HEK293 (cell line): ENCODE measurements around the gene CEP83.

Source experiments
- CTCF ChIA-PET: fragments of 350-600 bp; formaldehyde crosslinking; extraction: SDS; loops from one replicate; lab custom pipeline; 2021; ENCODE audit warnings: antibody characterized with exemption; lab: Yijun Ruan, JAX
- POLR2A ChIA-PET: fragments of 300-600 bp; formaldehyde crosslinking; extraction: SDS; loops from one replicate; lab custom pipeline; 2020; ENCODE audit warnings: antibody characterized with exemption, inconsistent platforms; lab: Yijun Ruan, JAX
- H3K27ac ChIP-seq: fragments of 200-500 bp; sonication (Bioruptor generic); 2 replicates; pipeline ENCODE4 v1.5.1; 2014; ENCODE audit warnings: low read depth, low read length, control low read depth, inconsistent platforms; ENCODE audit errors: extremely low read depth
- H3K36me3 ChIP-seq, 2 experiments: fragments of 200-500 bp in 1 of 2; sonication (Bioruptor generic) in 1 of 2; 1 replicate in 1 of 2; 2 replicates in 1 of 2; pipeline ENCODE4 v1.5.1; 2014 to 2017; ENCODE audit warnings: inconsistent platforms in 2 of 2, low read length in 2 of 2; ENCODE audit not compliant: control insufficient read depth in 2 of 2, insufficient read depth in 1 of 2
- H3K4me1 ChIP-seq: fragments of 200-500 bp; sonication (Bioruptor generic); 2 replicates; pipeline ENCODE4 v1.5.1; 2014; ENCODE audit warnings: mild to moderate bottlenecking, low read length, inconsistent platforms; ENCODE audit not compliant: control insufficient read depth, insufficient read depth
- H3K4me3 ChIP-seq: 2 replicates; pipeline ENCODE4 v1.5.1; 2011; ENCODE audit warnings: low read depth, mild to moderate bottlenecking, control low read depth, low read length, moderate library complexity
- H3K9me3 ChIP-seq: fragments of 200-500 bp; sonication (Bioruptor generic); 2 replicates; pipeline ENCODE4 v1.5.1; 2014; ENCODE audit warnings: low read depth, low read length, inconsistent platforms; ENCODE audit not compliant: control insufficient read depth, insufficient read depth
- EGR2 ChIP-seq: fragments of 450-650 bp; formaldehyde crosslinking; IDR thresholded peaks from 2 replicates; pipeline ENCODE4 v1.5.1; 2016; ENCODE audit warnings: low read depth, missing biosample characterization, missing genetic modification characterization
- GLIS2 ChIP-seq: fragments of 450-650 bp; formaldehyde crosslinking; IDR thresholded peaks from 2 replicates; pipeline ENCODE4 v1.5.1; 2016; ENCODE audit warnings: missing biosample characterization, missing genetic modification characterization
- KLF16 ChIP-seq: fragments of 450-650 bp; formaldehyde crosslinking; IDR thresholded peaks from 2 replicates; pipeline ENCODE4 v1.5.1; 2017; ENCODE audit warnings: missing biosample characterization, missing genetic modification characterization
- MYNN ChIP-seq: fragments of 450-650 bp; formaldehyde crosslinking; IDR thresholded peaks from 2 replicates; pipeline ENCODE4 v1.5.1; 2016; ENCODE audit warnings: missing biosample characterization, missing genetic modification characterization, borderline replicate concordance
- OSR2 ChIP-seq: fragments of 450-650 bp; formaldehyde crosslinking; IDR thresholded peaks from 2 replicates; pipeline ENCODE4 v1.5.1; 2016; ENCODE audit warnings: missing biosample characterization, missing genetic modification characterization
- SP2 ChIP-seq: fragments of 450-650 bp; formaldehyde crosslinking; IDR thresholded peaks from 2 replicates; pipeline ENCODE4 v1.5.1; 2016; ENCODE audit warnings: missing biosample characterization, missing genetic modification characterization
- SP3 ChIP-seq: fragments of 450-650 bp; formaldehyde crosslinking; IDR thresholded peaks from 2 replicates; pipeline ENCODE4 v1.5.1; 2016; ENCODE audit warnings: missing biosample characterization, missing genetic modification characterization
- SP7 ChIP-seq: fragments of 450-650 bp; formaldehyde crosslinking; IDR thresholded peaks from 2 replicates; pipeline ENCODE4 v1.5.1; 2016; ENCODE audit warnings: missing biosample characterization, missing genetic modification characterization
- YY1 ChIP-seq: fragments of 450-650 bp; formaldehyde crosslinking; IDR thresholded peaks from 2 replicates; pipeline ENCODE4 v1.5.1; 2018; ENCODE audit warnings: missing biosample characterization, missing genetic modification characterization
- YY2 ChIP-seq: fragments of 450-650 bp; formaldehyde crosslinking; IDR thresholded peaks from 2 replicates; pipeline ENCODE4 v1.5.1; 2016; ENCODE audit warnings: missing biosample characterization, missing genetic modification characterization
- ZNF184 ChIP-seq: fragments of 450-650 bp; IDR thresholded peaks from 2 replicates; pipeline ENCODE4 v1.5.1; 2018; ENCODE audit warnings: missing biosample characterization, mild to moderate bottlenecking, missing genetic modification characterization
- ZNF37A ChIP-seq: fragments of 450-650 bp; IDR thresholded peaks from 2 replicates; pipeline ENCODE4 v1.5.1; 2018; ENCODE audit warnings: missing biosample characterization, missing genetic modification characterization
- ZNF416 ChIP-seq: fragments of 450-650 bp; formaldehyde crosslinking; IDR thresholded peaks from 2 replicates; pipeline ENCODE4 v1.5.1; 2016; ENCODE audit warnings: missing biosample characterization, missing genetic modification characterization
- ZNF48 ChIP-seq: fragments of 450-650 bp; formaldehyde crosslinking; IDR thresholded peaks from 2 replicates; pipeline ENCODE4 v1.5.1; 2016; ENCODE audit warnings: missing biosample characterization, missing genetic modification characterization
- ZNF529 ChIP-seq: fragments of 450-650 bp; formaldehyde crosslinking; IDR thresholded peaks from 2 replicates; pipeline ENCODE4 v1.5.1; 2017; ENCODE audit warnings: missing genetic modification characterization, missing biosample characterization; ENCODE audit not compliant: insufficient replicate concordance
- ZNF555 ChIP-seq: fragments of 450-650 bp; formaldehyde crosslinking; conservative IDR thresholded peaks from 2 replicates; pipeline ENCODE4 v1.5.1; 2017; ENCODE audit warnings: missing biosample characterization, mild to moderate bottlenecking, missing genetic modification characterization, inconsistent platforms
- ZNF558 ChIP-seq: fragments of 450-650 bp; formaldehyde crosslinking; IDR thresholded peaks from 2 replicates; pipeline ENCODE4 v1.5.1; 2016; ENCODE audit warnings: missing biosample characterization, missing genetic modification characterization
- ZNF658 ChIP-seq: fragments of 450-650 bp; formaldehyde crosslinking; IDR thresholded peaks from 2 replicates; pipeline ENCODE4; 2016; ENCODE audit warnings: missing biosample characterization, missing genetic modification characterization
- ZNF664 ChIP-seq: fragments of 450-650 bp; formaldehyde crosslinking; IDR thresholded peaks from 2 replicates; pipeline ENCODE4 v1.5.1; 2016; ENCODE audit warnings: missing biosample characterization, missing genetic modification characterization
- ZNF776 ChIP-seq: fragments of 450-650 bp; formaldehyde crosslinking; IDR thresholded peaks from 2 replicates; pipeline ENCODE4 v1.5.0; 2017; ENCODE audit warnings: missing biosample characterization, missing genetic modification characterization, borderline replicate concordance
- ZNF830 ChIP-seq: fragments of 450-650 bp; IDR thresholded peaks from 2 replicates; pipeline ENCODE4 v1.5.0; 2018; ENCODE audit warnings: missing biosample characterization, missing genetic modification characterization, low read depth, mild to moderate bottlenecking, moderate library complexity
- ZSCAN16 ChIP-seq: fragments of 450-650 bp; formaldehyde crosslinking; IDR thresholded peaks from 2 replicates; pipeline ENCODE4 v1.5.1; 2016; ENCODE audit warnings: missing biosample characterization, missing genetic modification characterization
- TF ChIP-seq, protein P1 (sequence below): fragments of 450-650 bp; formaldehyde crosslinking; IDR thresholded peaks from 2 replicates; pipeline ENCODE4 v1.5.1; 2016; ENCODE audit warnings: missing biosample characterization, missing genetic modification characterization
- TF ChIP-seq, protein P2 (sequence below): fragments of 450-650 bp; IDR thresholded peaks from 2 replicates; pipeline ENCODE4 v1.5.1; 2018; ENCODE audit warnings: missing biosample characterization, mild to moderate bottlenecking, missing genetic modification characterization
- TF ChIP-seq, protein P3 (sequence below): fragments of 450-650 bp; formaldehyde crosslinking; IDR thresholded peaks from 2 replicates; pipeline ENCODE4 v1.5.1; 2016; ENCODE audit warnings: missing biosample characterization, missing genetic modification characterization, low read depth
- TF ChIP-seq, protein P4 (sequence below): fragments of 450-650 bp; formaldehyde crosslinking; IDR thresholded peaks from 2 replicates; pipeline ENCODE4 v1.5.1; 2016; ENCODE audit warnings: missing biosample characterization, missing genetic modification characterization, borderline replicate concordance
- TF ChIP-seq, protein P5 (sequence below): fragments of 450-650 bp; formaldehyde crosslinking; IDR thresholded peaks from 2 replicates; pipeline ENCODE4 v1.5.1; 2016; ENCODE audit warnings: missing biosample characterization, missing genetic modification characterization, borderline replicate concordance

Gene CEP83

DNA sequence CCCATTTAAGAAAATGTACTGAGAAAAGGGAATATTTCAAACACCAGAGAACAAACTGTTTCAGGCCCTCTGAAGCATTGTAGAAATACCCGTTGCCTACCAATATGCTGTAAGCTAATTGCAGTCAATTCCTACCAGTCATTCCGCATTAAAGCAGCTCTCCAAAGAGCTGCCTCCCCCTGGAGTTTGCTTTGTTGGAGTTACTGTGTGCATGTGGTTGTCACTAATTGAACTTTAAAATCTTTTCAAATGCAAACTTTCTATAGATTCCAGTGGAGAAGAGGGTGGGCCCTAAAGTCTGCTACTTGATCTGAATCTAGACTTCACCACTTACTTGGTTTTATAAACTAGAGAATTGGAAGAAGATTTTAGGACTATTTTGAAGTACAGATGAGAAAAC is 198.5 kb downstream of the CEP83 start:
- Histone ChIP-seq H3K4me3 (no peak overlapping the region), H3K36me3 (no peaks in the 10 kb centered on the region), H3K4me1 (peaks cover 5% of the 10 kb centered on the region), H3K9me3 (no peaks in the 10 kb centered on the region), H3K27ac (no peak overlapping the region)
- ChIA-PET POLR2A (no interaction called here), CTCF (no interaction called here)
- TF ChIP-seq ZNF37A (no peak), MYNN (no peak), YY1 (tag by site-specific recombination) (no peak), ZNF416 (no peak), SP3 (no peak), ZNF555 (tag by site-specific recombination) (no peak), ZNF48 (tag by site-specific recombination) (no peak), ZSCAN16 (tag by site-specific recombination) (no peak), KLF16 (tag by site-specific recombination) (no peak), ZNF558 (tag by site-specific recombination) (no peak), EGR2 (tag by site-specific recombination) (no peak), ZNF776 (tag by site-specific recombination) (no peak), ZNF658 (tag by site-specific recombination) (no peak), ZNF830 (tag by site-specific recombination) (no peak), YY2 (tag by site-specific recombination) (no peak)
- TF ChIP-seq, protein P1, sequence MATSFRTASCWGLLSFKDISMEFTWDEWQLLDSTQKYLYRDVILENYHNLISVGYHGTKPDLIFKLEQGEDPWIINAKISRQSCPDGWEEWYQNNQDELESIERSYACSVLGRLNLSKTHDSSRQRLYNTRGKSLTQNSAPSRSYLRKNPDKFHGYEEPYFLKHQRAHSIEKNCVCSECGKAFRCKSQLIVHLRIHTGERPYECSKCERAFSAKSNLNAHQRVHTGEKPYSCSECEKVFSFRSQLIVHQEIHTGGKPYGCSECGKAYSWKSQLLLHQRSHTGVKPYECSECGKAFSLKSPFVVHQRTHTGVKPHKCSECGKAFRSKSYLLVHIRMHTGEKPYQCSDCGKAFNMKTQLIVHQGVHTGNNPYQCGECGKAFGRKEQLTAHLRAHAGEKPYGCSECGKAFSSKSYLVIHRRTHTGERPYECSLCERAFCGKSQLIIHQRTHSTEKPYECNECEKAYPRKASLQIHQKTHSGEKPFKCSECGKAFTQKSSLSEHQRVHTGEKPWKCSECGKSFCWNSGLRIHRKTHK: no peak

DNA sequence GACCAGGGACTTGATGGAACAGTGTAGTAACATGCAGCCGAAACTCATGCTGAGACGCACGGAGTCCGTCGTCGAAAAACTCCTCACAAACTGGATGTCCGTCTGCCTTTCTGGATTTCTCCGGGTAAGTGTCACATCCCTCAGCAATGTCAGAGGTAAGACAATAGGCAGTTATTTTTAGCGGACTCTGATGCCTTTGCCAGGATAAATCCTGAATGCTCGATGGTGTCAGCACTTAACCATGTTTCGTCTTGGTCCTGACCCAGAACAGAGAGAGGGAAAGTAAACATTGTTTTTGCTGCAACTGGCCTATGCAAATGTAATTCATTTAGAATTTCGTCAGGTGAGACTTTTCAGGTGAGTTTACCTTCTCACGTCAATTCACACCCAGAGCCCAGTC is 198.9 kb downstream of the CEP83 start:
- Histone ChIP-seq H3K4me1 (peaks cover 5% of the 10 kb centered on the region), H3K4me3 (no peak overlapping the region), H3K9me3 (no peaks in the 10 kb centered on the region), H3K27ac (no peak overlapping the region), H3K36me3 (no peaks in the 10 kb centered on the region)
- CTCF ChIA-PET: interaction anchor here (0.7 kb wide), 1 partner anchor 125 kb away, joined by 3 read pairs; no protein-coding TSS in a partner anchor
- POLR2A ChIA-PET: no interaction called here
- TF ChIP-seq SP2 (tag by site-specific recombination): no peak
- TF ChIP-seq OSR2: no peak
- TF ChIP-seq, protein P2, sequence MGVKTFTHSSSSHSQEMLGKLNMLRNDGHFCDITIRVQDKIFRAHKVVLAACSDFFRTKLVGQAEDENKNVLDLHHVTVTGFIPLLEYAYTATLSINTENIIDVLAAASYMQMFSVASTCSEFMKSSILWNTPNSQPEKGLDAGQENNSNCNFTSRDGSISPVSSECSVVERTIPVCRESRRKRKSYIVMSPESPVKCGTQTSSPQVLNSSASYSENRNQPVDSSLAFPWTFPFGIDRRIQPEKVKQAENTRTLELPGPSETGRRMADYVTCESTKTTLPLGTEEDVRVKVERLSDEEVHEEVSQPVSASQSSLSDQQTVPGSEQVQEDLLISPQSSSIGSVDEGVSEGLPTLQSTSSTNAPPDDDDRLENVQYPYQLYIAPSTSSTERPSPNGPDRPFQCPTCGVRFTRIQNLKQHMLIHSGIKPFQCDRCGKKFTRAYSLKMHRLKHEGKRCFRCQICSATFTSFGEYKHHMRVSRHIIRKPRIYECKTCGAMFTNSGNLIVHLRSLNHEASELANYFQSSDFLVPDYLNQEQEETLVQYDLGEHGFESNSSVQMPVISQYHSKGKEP (tag by site-specific recombination): no peak
- TF ChIP-seq ZNF664 (tag by site-specific recombination): no peak
- TF ChIP-seq, protein P3, sequence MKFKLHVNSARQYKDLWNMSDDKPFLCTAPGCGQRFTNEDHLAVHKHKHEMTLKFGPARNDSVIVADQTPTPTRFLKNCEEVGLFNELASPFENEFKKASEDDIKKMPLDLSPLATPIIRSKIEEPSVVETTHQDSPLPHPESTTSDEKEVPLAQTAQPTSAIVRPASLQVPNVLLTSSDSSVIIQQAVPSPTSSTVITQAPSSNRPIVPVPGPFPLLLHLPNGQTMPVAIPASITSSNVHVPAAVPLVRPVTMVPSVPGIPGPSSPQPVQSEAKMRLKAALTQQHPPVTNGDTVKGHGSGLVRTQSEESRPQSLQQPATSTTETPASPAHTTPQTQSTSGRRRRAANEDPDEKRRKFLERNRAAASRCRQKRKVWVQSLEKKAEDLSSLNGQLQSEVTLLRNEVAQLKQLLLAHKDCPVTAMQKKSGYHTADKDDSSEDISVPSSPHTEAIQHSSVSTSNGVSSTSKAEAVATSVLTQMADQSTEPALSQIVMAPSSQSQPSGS (tag by site-specific recombination): no peak
- TF ChIP-seq, protein P4, sequence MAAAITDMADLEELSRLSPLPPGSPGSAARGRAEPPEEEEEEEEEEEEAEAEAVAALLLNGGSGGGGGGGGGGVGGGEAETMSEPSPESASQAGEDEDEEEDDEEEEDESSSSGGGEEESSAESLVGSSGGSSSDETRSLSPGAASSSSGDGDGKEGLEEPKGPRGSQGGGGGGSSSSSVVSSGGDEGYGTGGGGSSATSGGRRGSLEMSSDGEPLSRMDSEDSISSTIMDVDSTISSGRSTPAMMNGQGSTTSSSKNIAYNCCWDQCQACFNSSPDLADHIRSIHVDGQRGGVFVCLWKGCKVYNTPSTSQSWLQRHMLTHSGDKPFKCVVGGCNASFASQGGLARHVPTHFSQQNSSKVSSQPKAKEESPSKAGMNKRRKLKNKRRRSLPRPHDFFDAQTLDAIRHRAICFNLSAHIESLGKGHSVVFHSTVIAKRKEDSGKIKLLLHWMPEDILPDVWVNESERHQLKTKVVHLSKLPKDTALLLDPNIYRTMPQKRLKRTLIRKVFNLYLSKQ (tag by site-specific recombination): no peak
- no peak for TF ChIP-seq ZNF184 (tag by site-specific recombination)
- TF ChIP-seq SP7 (tag by site-specific recombination): no peak
- TF ChIP-seq GLIS2 (tag by site-specific recombination): no peak
- TF ChIP-seq ZNF529 (tag by site-specific recombination): no peak
- TF ChIP-seq, protein P5, sequence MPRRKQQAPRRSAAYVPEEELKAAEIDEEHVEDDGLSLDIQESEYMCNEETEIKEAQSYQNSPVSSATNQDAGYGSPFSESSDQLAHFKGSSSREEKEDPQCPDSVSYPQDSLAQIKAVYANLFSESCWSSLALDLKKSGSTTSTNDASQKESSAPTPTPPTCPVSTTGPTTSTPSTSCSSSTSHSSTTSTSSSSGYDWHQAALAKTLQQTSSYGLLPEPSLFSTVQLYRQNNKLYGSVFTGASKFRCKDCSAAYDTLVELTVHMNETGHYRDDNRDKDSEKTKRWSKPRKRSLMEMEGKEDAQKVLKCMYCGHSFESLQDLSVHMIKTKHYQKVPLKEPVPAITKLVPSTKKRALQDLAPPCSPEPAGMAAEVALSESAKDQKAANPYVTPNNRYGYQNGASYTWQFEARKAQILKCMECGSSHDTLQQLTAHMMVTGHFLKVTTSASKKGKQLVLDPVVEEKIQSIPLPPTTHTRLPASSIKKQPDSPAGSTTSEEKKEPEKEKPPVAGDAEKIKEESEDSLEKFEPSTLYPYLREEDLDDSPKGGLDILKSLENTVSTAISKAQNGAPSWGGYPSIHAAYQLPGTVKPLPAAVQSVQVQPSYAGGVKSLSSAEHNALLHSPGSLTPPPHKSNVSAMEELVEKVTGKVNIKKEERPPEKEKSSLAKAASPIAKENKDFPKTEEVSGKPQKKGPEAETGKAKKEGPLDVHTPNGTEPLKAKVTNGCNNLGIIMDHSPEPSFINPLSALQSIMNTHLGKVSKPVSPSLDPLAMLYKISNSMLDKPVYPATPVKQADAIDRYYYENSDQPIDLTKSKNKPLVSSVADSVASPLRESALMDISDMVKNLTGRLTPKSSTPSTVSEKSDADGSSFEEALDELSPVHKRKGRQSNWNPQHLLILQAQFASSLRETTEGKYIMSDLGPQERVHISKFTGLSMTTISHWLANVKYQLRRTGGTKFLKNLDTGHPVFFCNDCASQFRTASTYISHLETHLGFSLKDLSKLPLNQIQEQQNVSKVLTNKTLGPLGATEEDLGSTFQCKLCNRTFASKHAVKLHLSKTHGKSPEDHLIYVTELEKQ (tag by site-specific recombination): no peak
- no peak for TF ChIP-seq ZNF48 (tag by site-specific recombination)
